Glutamatergic neuron (in vitro differentiated cells): Measurements from ENCODE around the gene FAM229B. TPM values are rescaled to one million over a fixed set of nuclear protein-coding genes. Genes with fewer than 3 reads are reported as not detected.
A peak's percentile ranks its signal among the peaks of the same experiment; 100 is the strongest.

Source experiments
- DNase-seq: peaks from one replicate; pipeline ENCODE4 v3.0.0; 2022
- H3K27ac Mint-ChIP-seq: one replicate; pipeline ENCODE4 v1.8.0; 2020; ENCODE audit warnings: mild to moderate bottlenecking, mixed read lengths, inconsistent platforms; ENCODE audit not compliant: unreplicated experiment
- H3K27me3 Mint-ChIP-seq: one replicate; pipeline ENCODE4 v1.8.0; 2020; ENCODE audit warnings: mild to moderate bottlenecking, moderate library complexity, mixed read lengths, inconsistent platforms; ENCODE audit not compliant: unreplicated experiment
- H3K36me3 Mint-ChIP-seq: one replicate; pipeline ENCODE4 v1.8.0; 2020; ENCODE audit warnings: mild to moderate bottlenecking, mixed read lengths, inconsistent platforms; ENCODE audit not compliant: unreplicated experiment
- H3K4me1 Mint-ChIP-seq: one replicate; pipeline ENCODE4 v1.8.0; 2020; ENCODE audit warnings: mild to moderate bottlenecking, low read depth, mixed read lengths, inconsistent platforms; ENCODE audit not compliant: unreplicated experiment
- H3K4me3 Mint-ChIP-seq: one replicate; pipeline ENCODE4 v1.8.0; 2020; ENCODE audit warnings: mild to moderate bottlenecking, mixed read lengths, inconsistent platforms; ENCODE audit not compliant: unreplicated experiment
- H3K9me3 Mint-ChIP-seq: one replicate; pipeline ENCODE4 v1.8.0; 2020; ENCODE audit warnings: mild to moderate bottlenecking, moderate library complexity, mixed read lengths, inconsistent platforms; ENCODE audit not compliant: unreplicated experiment
- CTCF ChIP-seq: fragments of 200-600 bp; sonication (generic); IDR thresholded peaks from one replicate; pipeline ENCODE4 v1.5.0; 2021; ENCODE audit not compliant: partially characterized antibody, unreplicated experiment
- total RNA-seq: library from RNA; stranded (reverse); fragmentation: NEBNext Ultra II Directional; extraction: Animal tissue kit (Norgen Biotek cat#: 25700); gene quantifications from one replicate; pipeline ENCODE4 v1.2.1, GENCODE V29; 2021; ENCODE audit not compliant: unreplicated experiment

Gene FAM229B
- total RNA-seq, 1 donor from 2014 or later = 20.3 TPM

- Mint-ChIP-seq H3K27ac (no peak overlapping the region), H3K4me1 (peaks cover 15% of the 10 kb centered on the region), H3K36me3 (no peaks in the 10 kb centered on the region), H3K4me3 (no peak overlapping the region), H3K9me3 (peaks cover 5% of the 10 kb centered on the region), H3K27me3 (no peaks in the 10 kb centered on the region)
- DNase-seq = no peak
- no peak for TF ChIP-seq CTCF
Measured at GRCh38 chr6:112039431-112039770, 48.0 kb upstream of the FAM229B start.

GRCh38 chr6:112040956-112041355 lies 46.4 kb upstream of the FAM229B start:
- Mint-ChIP-seq H3K27me3 (no peaks in the 10 kb centered on the region), H3K27ac (no peak overlapping the region), H3K36me3 (no peaks in the 10 kb centered on the region), H3K9me3 (peaks cover 6% of the 10 kb centered on the region), H3K4me1 (peaks cover 15% of the 10 kb centered on the region), H3K4me3 (no peak overlapping the region)
- no peak for DNase-seq
- TF ChIP-seq CTCF = no peak

- Mint-ChIP-seq H3K36me3 (no peaks in the 10 kb centered on the region), H3K27me3 (no peaks in the 10 kb centered on the region), H3K4me1 (peaks cover 15% of the 10 kb centered on the region), H3K9me3 (peaks cover 6% of the 10 kb centered on the region), H3K4me3 (no peak overlapping the region), H3K27ac (no peak overlapping the region)
- no peak for TF ChIP-seq CTCF
- DNase-seq = no peak
Measured at GRCh38 chr6:112041535-112041934, 45.9 kb upstream of the FAM229B start.

- peak; percentile 80 for TF ChIP-seq CTCF
- Mint-ChIP-seq H3K27me3 (no peaks in the 10 kb centered on the region), H3K36me3 (no peaks in the 10 kb centered on the region), H3K4me3 (peak overlapping the region; percentile 95), H3K9me3 (peaks cover 4% of the 10 kb centered on the region), H3K27ac (peak overlapping the region; percentile 99), H3K4me1 (peaks cover 16% of the 10 kb centered on the region)
- peak; percentile 98 for DNase-seq
Measured at GRCh38 chr6:112043032-112044007, 44.1 kb upstream of the FAM229B start.

GRCh38 chr6:112044196-112044595 lies 43.2 kb upstream of the FAM229B start:
- Mint-ChIP-seq H3K4me3 (no peak overlapping the region), H3K27ac (no peak overlapping the region), H3K36me3 (no peaks in the 10 kb centered on the region), H3K4me1 (peaks cover 13% of the 10 kb centered on the region), H3K27me3 (no peaks in the 10 kb centered on the region), H3K9me3 (peaks cover 4% of the 10 kb centered on the region)
- no peak for DNase-seq
- TF ChIP-seq CTCF = no peak
